HG03097 (cell line): ENCODE results near the gene RPL36A.

Experiments
- ATAC-seq: cut with Tn5 transposase; IDR thresholded peaks from one replicate; pipeline ENCODE4 v1.9.1; 2021; ENCODE audit not compliant: unreplicated experiment, low FRiP score

RPL36A gene

DNA sequence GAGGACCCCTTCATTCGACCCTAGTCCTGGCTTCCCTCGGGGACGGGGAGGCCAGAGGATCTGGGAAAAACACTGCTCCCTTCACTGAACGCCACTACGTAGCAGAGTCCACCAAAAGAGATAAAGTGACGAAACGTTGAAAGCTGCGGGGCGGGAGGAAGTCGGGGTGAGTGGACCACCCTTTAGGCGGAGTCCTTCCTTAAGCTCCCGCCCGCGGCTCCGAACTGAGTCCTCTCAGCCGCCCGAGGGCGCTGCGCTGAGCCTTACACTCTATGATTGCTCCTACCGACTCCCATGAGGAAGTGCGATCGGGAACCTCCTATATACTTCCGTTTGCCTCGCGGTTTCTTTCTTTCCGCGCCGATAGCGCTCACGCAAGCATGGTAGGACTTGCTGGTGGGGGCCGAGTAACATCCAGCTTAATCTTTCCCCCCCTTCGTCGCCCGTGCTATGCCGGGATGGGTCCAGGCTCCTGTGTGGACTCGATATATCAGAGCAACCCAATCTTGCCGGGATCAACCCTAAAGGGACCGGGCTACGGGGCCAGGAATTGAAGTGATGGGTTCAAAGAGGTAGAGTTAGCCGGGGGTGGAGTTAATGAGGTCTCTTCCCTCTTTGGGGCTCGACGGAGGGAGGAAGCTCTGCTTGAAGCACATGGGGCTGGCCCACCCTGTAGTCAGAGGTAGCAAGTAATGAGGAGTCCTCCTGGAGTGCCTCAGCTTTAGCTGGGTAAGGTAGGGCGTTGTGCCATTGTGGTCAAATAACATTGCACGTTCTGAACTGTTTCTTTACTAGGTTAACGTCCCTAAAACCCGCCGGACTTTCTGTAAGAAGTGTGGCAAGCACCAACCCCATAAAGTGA lies at the start of gene RPL36A:
TSS of gene RPL36A (plus strand) at position 348 of the 862 bp plus-strand sequence. CDS start at position 381, 33 bp downstream.
- peak; percentile 85 for ATAC-seq

DNA sequence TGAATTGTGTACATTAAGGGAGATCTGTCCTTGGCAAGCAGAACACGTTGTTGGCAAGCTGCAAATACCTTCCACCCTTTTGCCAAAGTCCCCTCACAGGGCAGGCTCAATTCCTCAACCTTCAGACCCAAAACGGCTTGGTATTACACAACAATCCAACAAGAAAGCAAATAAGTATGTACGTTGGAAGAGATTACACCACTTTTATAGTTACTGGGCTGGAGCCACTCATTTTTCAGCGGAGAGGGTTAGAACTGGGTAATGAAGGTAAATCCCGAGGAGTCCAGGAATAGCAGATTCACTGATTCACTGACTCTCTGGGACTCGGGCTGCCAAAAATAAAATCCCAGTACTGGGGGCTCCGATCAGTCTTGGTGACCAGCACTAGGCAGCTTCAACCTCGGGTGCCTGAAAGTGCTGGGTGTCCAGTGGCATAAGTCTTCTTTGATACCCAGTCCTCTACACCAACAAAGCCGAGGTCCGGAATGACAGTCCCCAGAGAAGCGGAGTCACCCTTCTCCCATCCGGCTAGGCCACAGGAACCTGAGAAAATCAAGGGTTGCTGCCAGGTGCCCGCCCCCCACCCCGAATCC lies 42.9 kb upstream of the RPL36A start:
- ATAC-seq: peak; percentile 4

DNA sequence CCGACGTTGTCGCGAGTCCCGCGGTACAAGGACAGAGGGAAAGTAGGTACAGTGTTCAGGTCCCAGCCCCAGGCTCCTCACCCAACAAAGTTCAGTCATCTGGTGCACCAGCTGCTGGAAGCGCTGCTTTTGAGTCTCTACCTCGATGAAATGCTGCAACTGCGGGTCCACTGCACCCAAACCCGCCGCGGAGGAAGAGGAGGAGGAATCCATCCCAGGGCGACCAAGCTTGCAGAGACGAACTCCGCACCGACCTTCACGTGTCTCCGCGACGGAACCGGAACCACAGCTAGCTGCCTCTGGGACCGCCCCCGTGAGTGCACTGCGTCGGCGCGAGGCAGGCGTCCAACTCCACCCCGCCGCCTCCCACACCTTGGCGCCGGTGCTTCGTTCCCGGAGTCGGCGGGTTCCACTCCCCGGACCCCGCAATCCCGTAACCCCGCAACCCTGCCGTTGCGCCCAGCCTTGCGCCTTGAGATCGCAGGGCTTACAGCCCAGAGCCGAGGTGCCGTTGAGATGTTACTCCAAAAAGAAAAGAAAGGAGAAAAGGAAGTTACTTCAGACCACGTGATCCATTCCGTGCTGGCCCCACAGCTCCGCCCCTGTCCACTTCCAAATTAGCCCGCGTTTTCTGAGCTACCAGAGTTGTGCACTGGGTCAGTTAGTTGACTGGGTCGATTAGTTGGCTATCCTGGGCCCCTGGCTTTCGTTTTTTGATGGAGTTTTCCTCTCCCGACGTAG lies 42.2 kb upstream of the RPL36A start, which contains the start of gene TIMM8A:
TSS of gene TIMM8A (minus strand) at position 291 of the 741 bp plus-strand sequence. CDS start at position 213, 78 bp downstream.
- peak; percentile 96 for ATAC-seq

DNA sequence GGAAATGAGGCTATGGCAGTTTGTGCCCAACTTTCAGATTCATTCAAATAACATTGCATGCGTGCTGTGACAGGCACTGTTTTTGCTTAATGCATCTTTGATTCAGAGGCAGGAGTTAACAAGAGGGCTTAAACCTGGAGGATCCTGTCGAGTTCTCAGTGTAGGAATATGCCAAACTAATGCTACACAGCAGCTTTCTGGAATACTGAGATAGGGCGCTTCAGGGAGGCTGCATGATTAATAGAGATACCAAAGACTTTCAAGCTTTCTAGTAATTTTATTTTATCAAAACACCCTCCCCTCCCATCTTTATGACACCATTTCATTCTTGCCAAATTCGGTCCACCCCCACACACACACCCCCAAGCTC lies 41.6 kb upstream of the RPL36A start:
- no peak for ATAC-seq

DNA sequence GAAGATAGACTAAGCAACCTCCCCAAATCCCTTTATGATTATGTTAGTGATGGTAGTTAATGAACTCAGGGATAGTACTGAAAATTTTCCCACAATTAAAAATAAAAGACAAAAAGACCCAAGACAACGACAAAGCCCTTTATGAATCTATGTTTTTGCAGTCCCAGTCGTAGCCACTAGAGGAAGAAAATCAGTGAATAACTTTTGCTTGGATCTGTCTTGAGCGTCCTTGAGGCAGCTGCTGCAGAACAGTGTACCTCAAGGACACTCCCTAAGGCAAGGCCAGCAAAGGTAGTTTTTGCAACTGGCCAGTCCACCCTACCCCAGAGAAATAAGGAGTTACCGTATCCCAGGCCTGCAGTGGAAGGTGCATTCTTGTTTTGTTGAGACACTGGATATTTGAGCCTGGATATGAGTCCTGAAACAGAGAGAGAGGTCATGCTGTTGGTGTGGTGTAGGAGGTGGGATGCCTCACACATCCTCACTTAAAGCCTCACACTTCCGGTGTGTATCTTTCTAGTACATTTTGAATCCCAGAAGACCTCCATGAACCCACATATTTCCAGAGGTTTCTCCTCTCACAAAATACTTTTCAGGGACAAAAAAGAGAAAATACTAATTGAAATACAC lies 33.5 kb upstream of the RPL36A start:
- ATAC-seq: no peak

DNA sequence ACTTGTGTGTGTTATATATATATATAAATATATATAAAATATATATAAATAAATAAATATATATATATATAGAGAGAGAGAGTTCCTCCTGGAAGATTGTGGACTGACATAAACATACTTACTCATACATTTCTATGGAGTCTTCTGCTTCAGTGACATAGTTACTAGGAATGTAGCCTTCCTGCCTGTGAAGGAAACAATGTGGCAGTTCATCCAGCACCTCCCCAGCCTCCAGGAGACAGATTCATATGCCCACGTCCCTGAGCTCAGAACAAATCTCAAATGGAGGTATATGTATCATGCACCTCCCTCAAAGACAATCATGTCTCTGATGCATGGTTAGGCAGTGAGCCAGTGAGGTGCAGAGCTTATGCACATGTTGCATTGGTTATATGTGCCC lies 30.8 kb upstream of the RPL36A start:
- no peak for ATAC-seq

DNA sequence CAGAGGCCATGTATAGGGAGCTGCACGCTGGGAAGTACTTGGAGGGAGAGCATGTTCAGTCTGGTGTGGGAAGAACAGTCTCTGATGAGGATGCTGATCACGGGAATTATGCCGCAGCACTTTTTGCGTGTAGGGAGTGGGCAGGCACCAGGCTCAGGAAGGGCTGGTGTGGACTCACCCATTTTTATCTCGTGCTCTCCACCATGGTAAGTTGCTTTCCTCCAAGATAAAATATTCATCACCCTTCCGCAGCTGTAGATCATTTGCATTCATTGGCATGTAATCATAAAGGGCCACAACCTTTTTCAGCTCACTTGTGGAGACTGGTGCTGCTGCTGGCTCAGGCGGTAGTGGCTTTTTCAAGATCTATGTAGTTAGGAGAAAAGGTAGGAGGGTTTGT lies 30.4 kb upstream of the RPL36A start:
- no peak for ATAC-seq

DNA sequence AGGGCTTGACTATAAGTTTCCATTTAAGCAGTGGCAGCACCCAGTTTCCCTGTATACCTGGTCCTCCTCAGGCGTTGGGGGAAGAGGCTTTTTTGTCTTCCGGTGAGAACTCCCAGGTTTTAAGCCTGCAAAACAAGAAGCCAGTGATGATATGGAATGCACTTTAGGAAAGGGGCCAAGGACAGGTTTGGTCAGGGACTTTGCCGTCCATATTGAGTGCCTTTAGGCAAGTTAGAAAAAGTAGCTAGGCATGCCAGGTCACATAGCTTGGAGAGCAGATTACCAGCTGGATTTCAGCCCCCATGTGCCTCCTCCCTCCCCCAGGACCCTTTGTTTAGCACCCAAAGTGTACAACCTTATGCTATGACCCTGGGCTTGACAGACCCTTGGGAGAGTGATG lies 28.7 kb upstream of the RPL36A start:
- no peak for ATAC-seq

DNA sequence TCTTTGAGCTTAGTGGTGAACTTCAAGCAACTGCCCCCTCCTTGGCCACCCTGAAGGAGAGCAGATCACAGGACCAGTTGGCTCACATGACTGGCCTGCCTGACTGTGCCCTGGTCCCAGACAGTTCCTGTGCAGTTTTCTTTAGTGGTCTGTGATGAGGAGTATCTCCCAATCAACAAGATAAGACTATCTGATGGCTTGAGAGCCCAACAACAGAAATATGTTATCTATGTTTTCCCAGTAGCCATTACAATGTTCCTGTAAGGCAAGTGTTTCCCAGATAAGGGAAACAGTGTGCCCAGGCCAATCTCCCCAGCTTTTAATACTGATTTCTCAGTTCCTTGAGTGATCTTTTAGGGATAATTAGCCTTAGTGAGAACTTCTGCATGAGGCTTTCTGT lies 28.1 kb upstream of the RPL36A start:
- no peak for ATAC-seq

DNA sequence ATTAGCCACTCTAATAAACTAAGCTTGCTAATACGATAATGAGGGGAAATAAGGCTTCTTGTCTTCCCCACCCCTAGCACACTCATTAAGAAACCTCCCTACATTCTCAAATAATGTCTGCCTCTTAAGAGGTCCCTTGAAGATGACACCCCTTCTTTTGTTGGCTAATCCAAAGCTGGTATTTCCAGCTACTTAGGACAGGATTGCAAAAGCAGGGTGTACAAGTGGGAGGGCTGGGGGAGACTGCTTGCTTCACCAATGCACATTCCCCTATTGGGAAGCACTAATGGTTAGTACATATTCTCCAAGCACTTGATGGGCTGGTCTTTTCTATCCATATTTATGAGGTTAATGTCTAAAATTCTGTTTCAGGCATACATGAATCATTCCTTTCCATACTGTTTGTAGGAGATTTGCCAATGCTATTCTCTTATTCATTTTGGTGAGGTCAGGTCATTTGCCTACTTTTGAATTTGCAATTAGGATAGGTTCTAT lies 25.5 kb upstream of the RPL36A start:
- no peak for ATAC-seq

DNA sequence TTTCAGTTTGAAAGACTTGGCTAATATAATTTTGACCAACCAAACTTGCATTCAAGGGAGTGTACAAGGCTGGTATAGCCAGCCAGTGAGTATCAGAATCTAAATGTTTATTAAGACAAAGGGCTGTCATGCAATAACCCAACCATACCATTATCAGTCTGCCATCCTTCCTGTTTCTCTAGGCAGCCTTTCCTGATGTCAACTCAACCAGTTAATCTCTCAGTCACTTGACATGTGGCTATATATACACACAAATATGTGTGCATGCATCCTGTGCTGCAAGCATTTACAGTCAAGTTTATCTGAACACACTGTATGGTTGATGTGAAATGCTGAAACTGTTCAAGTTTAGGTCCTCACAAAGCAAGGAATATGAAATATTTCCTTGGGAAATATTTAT lies 22.0 kb upstream of the RPL36A start:
- ATAC-seq: no peak

DNA sequence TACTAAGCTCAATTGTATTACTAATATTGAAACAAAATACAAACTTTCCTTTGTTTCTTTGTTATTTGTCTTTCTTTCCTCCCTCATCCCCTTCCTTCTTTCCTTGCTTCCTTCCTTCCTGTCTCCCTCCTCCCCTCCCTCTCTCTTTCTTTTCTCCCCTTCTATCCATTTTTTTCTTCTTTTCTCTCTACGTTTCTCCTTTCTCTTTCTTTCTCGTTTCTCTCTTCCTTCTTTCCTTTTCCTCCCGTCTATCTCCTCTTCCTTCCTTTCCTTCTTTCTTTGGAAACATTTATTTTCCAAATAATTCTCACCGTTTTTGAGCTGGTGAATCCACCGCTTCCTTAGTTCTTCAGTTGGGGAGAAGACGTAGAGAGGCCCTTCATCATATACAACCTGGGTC lies 21.1 kb upstream of the RPL36A start:
- no peak for ATAC-seq

DNA sequence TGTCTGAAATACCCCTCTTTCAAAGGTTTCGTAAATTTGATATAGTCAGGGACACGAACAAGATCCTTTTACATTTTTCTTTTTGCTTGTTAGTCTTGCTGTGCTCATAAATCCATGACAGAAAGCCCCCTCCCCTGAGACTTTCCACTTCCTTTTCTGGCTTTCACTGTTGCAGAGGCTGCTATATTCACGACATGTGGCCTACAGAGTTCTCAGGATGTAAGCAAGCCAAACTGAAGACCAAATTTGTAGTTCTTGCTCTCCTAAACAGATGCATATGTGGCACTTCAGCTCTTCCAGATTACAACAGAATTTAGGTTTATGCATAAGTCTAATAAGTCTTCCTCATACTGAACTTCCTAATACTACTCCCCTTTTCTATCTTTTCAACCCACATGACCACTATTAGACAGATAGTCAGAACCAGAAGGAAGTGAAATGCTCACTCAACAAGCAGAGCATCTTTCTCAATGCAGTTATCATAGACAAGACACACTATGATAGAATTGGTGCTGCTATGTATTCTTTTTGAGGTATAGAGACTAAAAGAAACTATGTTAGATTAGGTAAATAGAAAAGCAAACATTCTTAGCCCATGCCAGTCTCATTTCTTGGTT lies 19.8 kb upstream of the RPL36A start:
- ATAC-seq: peak; percentile 65

DNA sequence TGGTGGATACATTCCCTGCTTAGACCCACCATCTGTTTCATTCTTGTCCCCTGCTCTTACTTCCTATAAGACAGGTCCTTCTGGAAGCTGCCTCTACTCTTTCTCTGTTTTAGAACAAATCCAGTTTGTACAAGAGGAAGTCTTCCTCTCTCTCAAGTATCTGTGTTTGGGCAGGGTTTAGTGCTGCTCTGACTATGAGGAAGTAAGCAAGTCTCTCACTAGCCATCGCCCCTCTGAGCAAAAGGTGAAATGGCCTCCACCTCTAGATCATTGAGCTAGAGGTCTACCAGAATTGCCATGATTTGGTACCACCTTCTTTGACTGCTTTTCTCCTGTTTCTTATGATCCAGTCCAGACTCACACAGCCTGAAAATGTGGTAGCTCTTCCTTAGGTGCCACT lies 13.3 kb upstream of the RPL36A start:
- ATAC-seq: no peak

DNA sequence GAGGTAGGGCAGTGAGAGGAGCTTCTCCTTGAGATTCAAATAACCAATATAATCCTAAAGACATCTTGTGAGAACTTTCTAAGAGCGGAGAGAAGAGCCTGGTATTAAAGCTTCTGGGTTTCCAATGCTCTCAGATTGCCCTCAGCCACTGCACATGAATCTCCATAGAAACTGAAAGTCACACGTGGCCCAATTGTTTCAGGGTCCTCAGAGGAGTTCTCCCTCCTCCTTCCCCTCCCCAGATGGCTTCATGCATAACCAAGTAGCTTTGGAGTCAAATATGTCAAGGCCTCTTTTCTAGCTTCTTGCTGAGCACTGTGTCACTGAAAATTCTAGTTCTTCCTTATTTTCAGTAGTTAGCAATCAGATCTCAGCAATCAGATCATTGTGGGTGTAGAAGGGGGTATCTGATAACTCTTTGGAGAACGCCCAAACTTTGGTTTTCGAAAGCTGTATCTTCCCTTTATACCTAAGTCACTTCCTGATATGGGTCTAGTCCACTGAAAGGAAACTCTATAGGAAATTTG lies 7.1 kb upstream of the RPL36A start:
- ATAC-seq: peak; percentile 76

DNA sequence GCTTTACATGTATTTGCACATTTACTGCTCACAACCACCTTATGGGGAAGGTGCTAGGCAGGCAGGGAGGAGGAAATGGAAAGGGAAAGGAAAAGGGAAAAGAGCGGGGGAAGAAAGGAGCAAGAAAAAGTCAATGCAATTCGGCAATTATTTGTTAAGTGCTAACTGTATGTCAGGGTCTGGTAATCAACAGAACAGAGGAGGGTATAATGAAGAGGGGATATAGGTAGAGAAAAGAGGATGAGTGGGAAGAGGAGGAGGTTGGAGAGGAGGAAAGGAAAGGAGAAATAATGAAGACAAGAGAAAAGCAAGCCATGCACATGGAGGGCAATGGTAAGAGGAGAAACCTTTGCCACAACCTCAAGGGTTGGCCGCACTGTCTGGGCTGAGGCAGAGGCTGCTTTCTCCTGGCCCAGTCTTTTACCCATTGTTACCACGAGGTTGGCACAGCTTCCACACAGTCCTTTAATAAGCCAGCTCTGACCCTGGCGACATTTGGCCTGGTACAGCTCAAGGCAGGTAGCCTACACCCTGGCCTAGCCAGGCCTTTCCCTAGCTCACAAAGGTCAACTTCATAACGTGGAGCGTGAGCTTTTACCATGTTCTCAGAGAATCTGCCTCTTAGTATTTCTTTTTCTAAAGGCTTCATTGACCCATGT lies 5.7 kb upstream of the RPL36A start:
- no peak for ATAC-seq

DNA sequence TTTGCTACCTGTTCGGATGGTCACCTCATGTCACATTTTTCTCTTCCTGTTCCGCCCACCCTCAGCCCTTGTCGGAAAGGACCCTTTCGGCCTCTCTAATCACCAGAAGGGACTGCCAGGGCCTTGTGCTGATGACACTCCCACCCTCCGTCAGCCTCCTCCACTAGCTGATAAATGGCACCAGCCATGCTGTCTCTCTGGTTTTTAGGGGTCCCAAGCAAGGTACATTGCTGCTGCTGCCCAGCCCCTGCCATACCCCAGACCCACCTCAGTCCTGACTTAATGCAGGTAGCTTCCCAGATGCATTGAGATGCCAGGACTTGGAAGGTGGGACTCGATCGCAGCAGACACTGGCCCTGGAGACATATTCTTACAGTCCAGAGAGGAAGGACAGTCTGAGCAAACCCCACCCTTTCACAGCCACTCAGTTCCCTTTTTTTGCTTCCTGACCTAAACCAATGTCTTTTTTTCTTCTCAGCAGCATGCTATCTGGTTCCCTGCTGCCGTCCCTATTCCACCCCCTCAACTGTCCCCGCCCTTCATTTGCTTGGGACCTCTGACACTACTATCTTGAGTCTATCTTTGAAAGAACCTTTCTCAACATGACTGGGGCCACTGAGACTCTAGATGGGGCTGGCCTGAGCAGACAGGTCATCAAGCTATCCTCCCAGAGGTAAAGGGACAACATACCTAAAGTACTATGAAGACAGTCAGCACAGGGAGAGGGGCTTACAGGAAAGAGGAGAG lies 4.8 kb upstream of the RPL36A start, which contains the start of gene BTK:
TSS of gene BTK (minus strand) at position 397 of the 747 bp plus-strand sequence. CDS start 10,907 bp downstream, outside the sequence.
- peak; percentile 52 for ATAC-seq

DNA sequence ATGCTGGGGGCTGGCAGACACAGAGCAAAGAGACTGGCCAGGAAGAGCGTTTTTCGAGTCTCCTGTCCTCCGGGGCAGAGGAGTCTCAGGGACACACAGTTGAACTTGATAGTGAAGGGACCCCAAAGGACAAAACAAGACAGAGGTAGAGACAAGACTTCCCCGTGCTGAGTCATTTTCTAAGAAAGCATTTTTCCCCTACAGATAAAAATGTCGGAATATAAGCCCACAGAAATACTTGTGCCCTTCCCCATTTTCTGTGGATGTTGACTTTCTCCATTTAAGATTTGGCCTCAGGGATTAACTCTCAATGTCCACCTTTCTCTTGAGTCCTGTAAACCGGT lies 4.3 kb upstream of the RPL36A start:
- no peak for ATAC-seq

DNA sequence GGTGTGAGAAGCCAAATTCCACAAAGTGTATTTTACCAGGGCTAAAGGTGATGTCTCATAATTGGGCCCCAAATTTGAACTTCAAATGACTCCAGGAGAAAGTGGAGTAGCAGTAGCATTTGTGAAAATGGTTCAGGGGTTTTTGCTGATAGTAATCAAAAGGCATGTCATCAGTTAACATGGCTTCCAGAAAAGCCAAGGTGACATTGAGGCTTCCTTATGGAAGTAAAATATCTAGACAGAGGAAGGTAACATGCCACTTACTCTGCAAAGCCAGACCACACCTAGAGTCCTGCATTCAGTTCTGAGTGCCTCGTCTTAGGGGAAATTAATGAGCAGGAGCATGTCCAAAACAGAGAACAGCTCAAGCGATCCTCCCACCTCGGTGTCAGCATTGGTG lies 2.2 kb upstream of the RPL36A start:
- ATAC-seq: no peak
